ENCODE measurements around the gene COL13A1.

GRCh38 chr10:69875856-69876255 is 74.2 kb downstream of the COL13A1 start:
- no peak for TF ChIP-seq POLR2A (IDR thresholded peaks at IDR 0.05)
- no peak for TF ChIP-seq POLR2AphosphoS5 (IDR thresholded peaks at IDR 0.05)
- TF ChIP-seq, protein P1, sequence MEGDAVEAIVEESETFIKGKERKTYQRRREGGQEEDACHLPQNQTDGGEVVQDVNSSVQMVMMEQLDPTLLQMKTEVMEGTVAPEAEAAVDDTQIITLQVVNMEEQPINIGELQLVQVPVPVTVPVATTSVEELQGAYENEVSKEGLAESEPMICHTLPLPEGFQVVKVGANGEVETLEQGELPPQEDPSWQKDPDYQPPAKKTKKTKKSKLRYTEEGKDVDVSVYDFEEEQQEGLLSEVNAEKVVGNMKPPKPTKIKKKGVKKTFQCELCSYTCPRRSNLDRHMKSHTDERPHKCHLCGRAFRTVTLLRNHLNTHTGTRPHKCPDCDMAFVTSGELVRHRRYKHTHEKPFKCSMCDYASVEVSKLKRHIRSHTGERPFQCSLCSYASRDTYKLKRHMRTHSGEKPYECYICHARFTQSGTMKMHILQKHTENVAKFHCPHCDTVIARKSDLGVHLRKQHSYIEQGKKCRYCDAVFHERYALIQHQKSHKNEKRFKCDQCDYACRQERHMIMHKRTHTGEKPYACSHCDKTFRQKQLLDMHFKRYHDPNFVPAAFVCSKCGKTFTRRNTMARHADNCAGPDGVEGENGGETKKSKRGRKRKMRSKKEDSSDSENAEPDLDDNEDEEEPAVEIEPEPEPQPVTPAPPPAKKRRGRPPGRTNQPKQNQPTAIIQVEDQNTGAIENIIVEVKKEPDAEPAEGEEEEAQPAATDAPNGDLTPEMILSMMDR (IDR thresholded peaks at IDR 0.05) = no peak
- no peak for TF ChIP-seq EP300 (IDR thresholded peaks at IDR 0.05)
